ENCODE results near the gene SLC38A8.

Gene SLC38A8

GRCh38 chr16:83960521-83961249 is 81.9 kb downstream of the SLC38A8 start:
- H3K4me3 ChIP-seq (replicated peaks; ENCODE audit: low read depth, low read length), result no peak overlapping the region
- H3K27me3 ChIP-seq (replicated peaks; ENCODE audit: control insufficient read depth, insufficient read depth, low read length), result no peaks in the 10 kb centered on the region
- H3K36me3 ChIP-seq (ENCODE audit: control insufficient read depth, insufficient read depth, low read length), result no peaks in the 10 kb centered on the region
- DNase-seq (ENCODE audit: extremely low read depth, insufficient read length), result no peak
- no peak for TF ChIP-seq CTCF (IDR thresholded peaks at IDR 0.05; ENCODE audit: insufficient read depth, low read length, poor library complexity, severe bottlenecking)

Data from GM06990 (cell line).